Measurements from ENCODE around the gene EIF2AK3. TPM values are rescaled to one million over a fixed set of nuclear protein-coding genes. Genes with fewer than 3 reads are reported as not detected.

Gene EIF2AK3
- total RNA-seq, 1 experiment from 2014 or later = 19.3 TPM

GRCh38 chr2:88608184-88608583, 19.1 kb downstream of the EIF2AK3 start:
- no CpG with 5 or more reads among the region's 3 CpGs for WGBS (ENCODE audit: extremely low coverage, insufficient read length, low lambda C conversion rate)
- H4K20me1 ChIP-seq (ENCODE audit: control insufficient read depth, insufficient read depth, insufficient read length) = no peaks in the 10 kb centered on the region
- H3K4me1 Mint-ChIP-seq = peaks cover 9 to 10% of the 10 kb centered on the region in 2 experiments

More at GRCh38 chr2:88608184-88608583, 19.1 kb downstream of the EIF2AK3 start:
- no peaks in the 10 kb centered on the region; the same call in 1 of the 2 replicates for H3K4me1 ChIP-seq (ENCODE audit: insufficient read depth, low read length)
- no peak overlapping the region for H3K4me2 ChIP-seq (ENCODE audit: insufficient read depth, insufficient read length, low read length)
- no peak overlapping the region for H2BK5ac ChIP-seq (ENCODE audit: insufficient read length, low read length)
- no peaks in the 10 kb centered on the region for H3K79me1 ChIP-seq (ENCODE audit: insufficient read depth, low read depth, low read length, poor library complexity, severe bottlenecking)
- no peak overlapping the region for H2BK12ac ChIP-seq (ENCODE audit: insufficient read length, low read depth, low read length)
- H3K79me2 ChIP-seq (ENCODE audit: insufficient read depth, low read length) = no peaks in the 10 kb centered on the region
- no peak overlapping the region for H2BK15ac ChIP-seq (ENCODE audit: low read depth, low read length)
- no peaks in the 10 kb centered on the region for H3K23me2 ChIP-seq (ENCODE audit: insufficient read length, low read depth, low read length, poor library complexity, severe bottlenecking)
- Mint-ChIP-seq H3K27ac (no peak overlapping the region), H3K36me3 (ENCODE audit: insufficient read depth in 1 of 3, low read depth in 3 of 3) (peaks cover 0 to 8% (median 0%) of the 10 kb centered on the region in 3 experiments; a peak in 1 of 7 replicates), H3K9me3 (no peaks in the 10 kb centered on the region), H3K27me3 (ENCODE audit: low read depth) (no peaks in the 10 kb centered on the region), H3K4me3 (no peak overlapping the region)
- H3T11ph ChIP-seq (ENCODE audit: low read length) = no peak overlapping the region
- H4K8ac ChIP-seq (replicated peaks; ENCODE audit: insufficient read length, low read depth, low read length) = no peak overlapping the region
- H2AFZ ChIP-seq (ENCODE audit: low read length) = no peak overlapping the region
- H3K9ac ChIP-seq (ENCODE audit: extremely low read depth, insufficient read length, low read length) = no peak overlapping the region
- no peak overlapping the region for H2BK120ac ChIP-seq (ENCODE audit: low read depth, low read length, poor library complexity, severe bottlenecking)
- no peak overlapping the region for H3K4ac ChIP-seq (ENCODE audit: low read depth, low read length)
- no peak for TF ChIP-seq CTCF (conservative IDR thresholded peaks at IDR 0.05)
- no peak for DNase-seq
- no peak overlapping the region for H2BK20ac ChIP-seq (ENCODE audit: low read depth, low read length, poor library complexity, severe bottlenecking)
- H3K9me3 ChIP-seq (ENCODE audit: control insufficient read depth, low read depth, low read length) = no peaks in the 10 kb centered on the region
- H2AK5ac ChIP-seq (ENCODE audit: insufficient read length, low read length) = no peak overlapping the region
- H3K27me3 ChIP-seq (ENCODE audit: insufficient read depth, low read length) = no peaks in the 10 kb centered on the region
- no peak overlapping the region for H3K27ac ChIP-seq (ENCODE audit: insufficient read length, low read depth, low read length)
- H4K5ac ChIP-seq (ENCODE audit: insufficient read length, low read depth, low read length) = no peak overlapping the region
- no peak overlapping the region for H3K23ac ChIP-seq (ENCODE audit: insufficient read length, low read depth, low read length)
- no peak overlapping the region for H3K14ac ChIP-seq (ENCODE audit: insufficient read depth, low read length)
- no peak overlapping the region for H3K56ac ChIP-seq (ENCODE audit: insufficient read length, low read depth, low read length)
- no peak overlapping the region for H4K91ac ChIP-seq (ENCODE audit: insufficient read length, low read depth, low read length)
- no peak overlapping the region for H3K18ac ChIP-seq (ENCODE audit: insufficient read length, low read depth, low read length)
